ENCODE measurements around the gene ABR. TPM values are rescaled to one million over a fixed set of nuclear protein-coding genes. Genes with fewer than 3 reads are reported as not detected.
A peak's percentile ranks its signal among the peaks of the same experiment; 100 is the strongest.

ABR gene
- total and polyA plus RNA-seq, 2 of the 13 experiments (the other 11 are each of a cell fraction or from before 2014, with no cell fraction given): 12.4 to 40.4 TPM

- TF ChIP-seq HBP1 (CRISPR knock-in tag; IDR thresholded peaks at IDR 0.05; ENCODE audit: low read depth) (no peak), ZNF775 (CRISPR knock-in tag; IDR thresholded peaks at IDR 0.05; ENCODE audit: borderline replicate concordance) (no peak), RAD21 (CRISPR knock-in tag; IDR thresholded peaks at IDR 0.05) (peak; percentile 84), PAX8 (CRISPR knock-in tag; IDR thresholded peaks at IDR 0.05; ENCODE audit: borderline replicate concordance) (no peak), CCAR2 (optimal IDR thresholded peaks at IDR 0.05; ENCODE audit: low read depth, low read length) (no peak), ZNF850 (CRISPR knock-in tag; conservative IDR thresholded peaks at IDR 0.05) (no peak), NR3C1 (CRISPR knock-in tag; IDR thresholded peaks at IDR 0.05) (no peak), MTF2 (CRISPR knock-in tag; IDR thresholded peaks at IDR 0.05; ENCODE audit: borderline replicate concordance) (no peak), ZBTB3 (CRISPR knock-in tag; IDR thresholded peaks at IDR 0.05; ENCODE audit: borderline replicate concordance, low read depth) (no peak), NFYB (CRISPR knock-in tag; IDR thresholded peaks at IDR 0.05) (no peak), ZSCAN30 (CRISPR knock-in tag; IDR thresholded peaks at IDR 0.05) (no peak), CHD2 (IDR thresholded peaks at IDR 0.05; ENCODE audit: low read depth, low read length) (no peak), ZNF569 (CRISPR knock-in tag; IDR thresholded peaks at IDR 0.05; ENCODE audit: borderline replicate concordance) (no peak)
- TF ChIP-seq, protein P1, sequence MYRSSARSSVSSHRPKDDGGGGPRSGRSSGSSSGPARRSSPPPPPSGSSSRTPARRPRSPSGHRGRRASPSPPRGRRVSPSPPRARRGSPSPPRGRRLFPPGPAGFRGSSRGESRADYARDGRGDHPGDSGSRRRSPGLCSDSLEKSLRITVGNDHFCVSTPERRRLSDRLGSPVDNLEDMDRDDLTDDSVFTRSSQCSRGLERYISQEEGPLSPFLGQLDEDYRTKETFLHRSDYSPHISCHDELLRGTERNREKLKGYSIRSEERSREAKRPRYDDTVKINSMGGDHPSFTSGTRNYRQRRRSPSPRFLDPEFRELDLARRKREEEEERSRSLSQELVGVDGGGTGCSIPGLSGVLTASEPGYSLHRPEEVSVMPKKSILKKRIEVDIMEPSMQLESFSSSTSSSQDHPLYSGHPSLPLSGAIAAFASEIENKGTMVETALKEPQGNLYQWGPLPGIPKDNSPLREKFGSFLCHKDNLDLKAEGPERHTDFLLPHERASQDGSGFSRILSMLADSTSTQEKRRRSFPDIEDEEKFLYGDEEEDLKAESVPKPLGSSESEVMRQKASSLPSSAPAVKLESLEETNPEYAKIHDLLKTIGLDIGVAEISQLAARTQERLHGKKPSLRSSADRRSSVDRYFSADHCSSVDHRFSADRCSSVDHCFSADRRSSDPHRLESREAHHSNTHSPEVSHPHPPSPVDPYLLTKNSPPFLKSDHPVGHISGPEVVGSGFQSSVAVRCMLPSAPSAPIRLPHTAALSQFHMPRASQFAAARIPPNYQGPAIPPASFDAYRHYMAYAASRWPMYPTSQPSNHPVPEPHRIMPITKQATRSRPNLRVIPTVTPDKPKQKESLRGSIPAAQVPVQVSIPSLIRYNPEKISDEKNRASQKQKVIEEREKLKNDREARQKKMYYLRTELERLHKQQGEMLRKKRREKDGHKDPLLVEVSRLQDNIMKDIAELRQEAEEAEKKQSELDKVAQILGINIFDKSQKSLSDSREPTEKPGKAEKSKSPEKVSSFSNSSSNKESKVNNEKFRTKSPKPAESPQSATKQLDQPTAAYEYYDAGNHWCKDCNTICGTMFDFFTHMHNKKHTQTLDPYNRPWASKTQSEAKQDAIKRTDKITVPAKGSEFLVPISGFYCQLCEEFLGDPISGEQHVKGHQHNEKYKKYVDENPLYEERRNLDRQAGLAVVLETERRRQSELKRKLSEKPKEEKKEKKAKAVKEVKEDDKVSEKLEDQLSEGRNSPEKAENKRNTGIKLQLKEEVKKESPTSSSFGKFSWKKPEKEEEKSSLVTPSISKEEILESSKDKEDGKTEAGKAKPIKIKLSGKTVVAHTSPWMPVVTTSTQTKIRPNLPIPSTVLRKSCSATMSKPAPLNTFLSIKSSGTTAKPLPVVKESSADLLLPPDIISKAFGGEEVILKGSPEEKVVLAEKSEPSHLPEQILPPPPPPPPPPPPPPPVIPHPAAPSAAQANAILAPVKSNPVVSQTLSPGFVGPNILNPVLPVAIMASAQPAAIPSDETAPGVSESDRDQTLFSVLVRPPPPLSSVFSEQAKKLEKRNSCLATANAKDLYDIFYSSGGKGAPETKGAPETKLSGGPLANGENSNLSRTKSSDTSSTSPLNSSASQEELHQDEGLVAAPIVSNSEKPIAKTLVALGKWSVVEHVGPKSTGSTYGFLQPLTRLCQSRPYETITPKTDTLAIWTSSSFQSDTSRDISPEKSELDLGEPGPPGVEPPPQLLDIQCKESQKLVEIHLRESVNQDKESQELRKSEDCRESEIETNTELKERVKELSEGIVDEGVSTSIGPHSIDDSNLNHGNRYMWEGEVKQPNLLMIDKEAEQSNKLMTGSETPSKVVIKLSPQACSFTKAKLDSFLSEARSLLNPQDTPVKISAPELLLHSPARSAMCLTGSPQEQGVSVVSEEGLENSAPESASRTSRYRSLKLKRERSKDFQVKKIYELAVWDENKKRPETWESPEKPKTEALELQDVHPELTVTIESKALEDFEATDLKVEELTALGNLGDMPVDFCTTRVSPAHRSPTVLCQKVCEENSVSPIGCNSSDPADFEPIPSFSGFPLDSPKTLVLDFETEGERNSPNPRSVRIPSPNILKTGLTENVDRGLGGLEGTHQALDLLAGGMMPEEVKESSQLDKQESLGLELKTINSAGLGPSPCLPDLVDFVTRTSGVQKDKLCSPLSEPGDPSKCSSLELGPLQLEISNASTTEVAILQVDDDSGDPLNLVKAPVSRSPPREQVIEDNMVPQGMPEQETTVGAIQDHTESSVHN (CRISPR knock-in tag; IDR thresholded peaks at IDR 0.05): no peak
Observed at GRCh38 chr17:980406-981291, 199.1 kb downstream of the ABR start (continued).
